Medulla oblongata (tissue), 1 donor: ENCODE measurements around the gene TEX48.

Experiments used
- DNase-seq: peaks from one replicate; pipeline ENCODE4 v3.0.0-alpha.2; 2015; ENCODE audit errors: extremely low spot score

The TEX48 gene, protein sequence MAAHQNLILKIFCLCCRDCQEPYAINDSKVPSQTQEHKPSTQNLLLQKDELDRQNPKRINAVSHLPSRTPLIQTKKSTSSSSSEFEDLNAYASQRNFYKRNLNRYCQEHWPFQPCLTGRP

GRCh38 chr9:114681594-114682332, at the start of gene TEX48:
TEX48 (minus strand) TSS chr9:114682192; CDS start chr9:114671723, 10,469 bp downstream.
- peak; percentile 80 for DNase-seq

- no peak for DNase-seq
Observed at GRCh38 chr9:114731701-114732100, 49.7 kb upstream of the TEX48 start.

DNA sequence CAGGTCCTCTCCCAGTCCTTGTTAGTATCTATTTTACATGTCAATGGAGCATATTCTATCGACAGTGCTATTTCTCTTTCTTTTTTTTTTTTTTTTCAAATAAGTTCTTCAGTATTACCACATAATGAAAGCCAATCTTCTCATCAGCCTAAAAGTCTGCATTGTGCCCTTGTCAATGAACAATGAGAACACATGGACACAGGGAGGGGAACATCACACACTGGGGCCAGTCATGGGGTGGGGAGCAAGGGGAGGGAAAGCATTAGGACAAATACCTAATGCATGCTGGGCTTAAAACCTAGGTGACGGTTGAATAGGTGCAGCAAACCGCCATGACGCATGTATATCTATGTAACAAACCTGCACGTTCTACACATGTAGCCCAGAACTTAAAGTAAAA, 47.7 kb upstream of the TEX48 start:
- DNase-seq, result peak; percentile 70

DNA sequence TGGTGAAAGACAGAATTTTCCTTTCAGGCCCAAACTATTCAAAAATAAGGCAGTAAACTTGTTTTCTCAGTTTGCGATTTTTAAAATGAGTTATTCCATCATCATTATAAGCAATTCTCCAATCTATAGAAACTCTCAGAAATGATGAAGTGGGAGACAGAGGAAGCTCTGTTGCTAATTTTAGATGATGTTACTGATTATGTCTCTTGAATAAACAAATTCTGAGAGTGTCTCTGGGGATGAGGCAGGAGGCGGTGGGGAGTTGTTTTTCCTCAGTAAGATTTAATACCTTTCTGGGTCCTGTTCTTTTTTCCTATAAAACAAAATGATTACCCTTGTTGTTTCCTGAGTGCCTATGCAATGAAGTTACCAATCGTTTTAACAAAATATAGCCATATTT, 43.9 kb upstream of the TEX48 start:
- no peak for DNase-seq

DNA sequence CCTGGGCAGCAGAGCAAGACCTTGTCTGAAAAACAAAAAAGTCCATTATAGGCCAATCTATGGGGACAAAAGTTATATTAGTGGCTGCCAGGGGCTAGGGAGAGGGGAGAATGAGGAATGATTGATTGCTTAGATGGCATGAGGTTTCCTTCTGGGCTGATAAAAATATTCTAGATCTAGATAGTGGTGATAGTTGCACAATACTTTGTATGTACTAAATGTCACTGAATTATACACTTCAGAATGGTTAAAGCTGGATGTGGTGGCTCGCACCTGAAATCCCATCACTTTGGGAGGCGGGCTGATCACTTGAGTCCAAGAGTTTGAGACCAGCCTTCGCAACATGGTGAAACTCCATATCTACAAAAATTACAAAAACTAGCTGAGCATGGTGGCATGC, 42.8 kb upstream of the TEX48 start:
- no peak for DNase-seq

DNA sequence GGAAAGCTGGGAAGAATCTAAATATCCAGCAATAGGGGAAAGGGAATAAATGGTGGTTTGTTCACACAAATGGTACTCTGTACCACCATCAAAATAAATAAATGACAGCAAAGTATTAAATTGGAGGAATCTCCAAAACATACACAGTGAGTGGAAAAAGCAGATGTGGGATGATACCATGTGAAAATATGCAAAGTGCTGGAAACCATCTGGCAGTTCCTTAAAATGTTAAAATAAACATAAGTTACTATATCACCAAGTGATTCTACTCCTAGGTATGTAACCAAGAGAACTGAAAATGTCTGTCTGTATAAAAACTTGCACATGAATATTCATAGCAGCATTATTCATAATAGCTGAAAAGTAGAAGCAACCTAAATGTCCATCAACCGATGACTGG, 41.9 kb upstream of the TEX48 start:
- DNase-seq, result no peak

GRCh38 chr9:114722937-114723620, 41.1 kb upstream of the TEX48 start:
- DNase-seq, result no peak

GRCh38 chr9:114722081-114722621, 40.2 kb upstream of the TEX48 start:
- DNase-seq, result no peak

- no peak for DNase-seq
Observed at GRCh38 chr9:114721491-114722079, 39.6 kb upstream of the TEX48 start.

DNA sequence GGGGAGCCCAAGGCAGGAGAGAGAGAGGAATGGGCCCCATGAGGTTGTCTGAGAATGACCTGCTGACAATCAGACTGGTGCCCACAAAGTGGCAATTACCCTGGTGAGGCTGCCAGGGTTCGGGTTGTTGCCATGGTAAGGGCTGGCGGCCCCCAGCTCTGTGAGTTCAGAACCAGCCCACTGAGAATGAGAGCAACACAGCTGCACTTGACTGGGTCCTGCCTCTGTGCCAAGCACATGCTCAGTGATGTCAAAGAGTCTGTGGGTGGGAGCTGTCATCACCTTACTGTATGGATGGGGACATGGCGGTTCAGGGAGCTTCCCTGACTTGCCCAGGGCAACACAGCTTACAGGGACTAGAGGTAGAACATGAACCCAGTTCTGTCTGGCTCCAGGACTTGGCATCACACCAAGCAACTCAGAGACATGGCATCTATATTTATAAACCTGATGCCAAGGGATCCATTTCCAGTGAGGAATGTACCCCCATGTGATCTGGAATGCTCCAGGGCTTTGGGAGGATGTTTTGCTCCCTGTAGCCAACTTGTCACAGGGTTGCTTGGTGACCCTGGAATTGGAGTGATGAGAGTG, 38.2 kb upstream of the TEX48 start:
- no peak for DNase-seq

DNA sequence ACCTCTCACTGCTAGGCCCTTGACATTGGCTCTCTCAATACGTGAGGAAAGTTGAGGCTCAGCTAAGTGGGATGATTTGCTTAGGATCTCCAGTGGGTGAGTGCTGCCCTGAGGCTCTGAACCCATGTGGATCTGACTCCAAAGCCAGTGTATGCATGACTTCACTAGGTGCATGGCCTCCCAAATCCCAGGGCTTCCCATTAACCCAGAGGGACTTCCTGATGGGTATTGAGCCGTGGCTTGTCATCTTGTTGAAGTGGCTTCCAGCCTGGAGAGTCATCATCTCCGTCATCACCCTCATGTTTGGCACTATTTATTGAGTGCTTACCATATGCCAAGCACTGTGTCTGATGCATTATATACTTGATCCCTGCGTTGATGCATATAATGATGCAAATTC, 37.3 kb upstream of the TEX48 start:
- no peak for DNase-seq

- DNase-seq, result no peak
Observed at GRCh38 chr9:114718801-114719221, 36.8 kb upstream of the TEX48 start.

DNA sequence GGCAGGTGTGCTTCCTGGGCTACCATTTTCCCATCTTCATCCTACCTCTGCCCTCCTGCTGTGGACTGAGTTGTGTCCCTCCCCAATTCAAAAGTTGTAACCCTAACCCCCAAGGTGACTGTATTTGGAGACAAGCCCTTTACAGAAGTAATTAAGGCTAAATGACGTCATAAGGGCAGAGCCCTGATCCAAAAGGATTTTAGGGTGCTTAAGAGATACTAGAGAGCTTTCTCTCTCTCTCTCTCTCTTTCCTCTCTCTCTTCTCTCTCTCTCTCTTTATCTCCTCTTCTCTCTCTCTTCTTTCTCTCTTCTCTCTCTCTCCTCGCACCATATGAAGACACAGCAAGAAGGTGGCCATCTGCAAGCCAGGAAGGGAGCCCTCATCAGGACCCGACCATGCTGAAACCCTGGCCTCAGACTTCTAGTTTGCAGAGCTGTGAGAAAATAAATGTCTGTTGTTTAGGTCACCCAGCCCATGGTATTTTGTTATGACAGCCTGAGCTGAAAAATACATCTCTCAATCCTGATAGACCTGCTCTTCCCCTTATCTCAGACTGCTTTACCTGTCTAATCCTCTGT, 36.0 kb upstream of the TEX48 start:
- no peak for DNase-seq

- no peak for DNase-seq
Observed at GRCh38 chr9:114709636-114710035, 27.6 kb upstream of the TEX48 start.

DNA sequence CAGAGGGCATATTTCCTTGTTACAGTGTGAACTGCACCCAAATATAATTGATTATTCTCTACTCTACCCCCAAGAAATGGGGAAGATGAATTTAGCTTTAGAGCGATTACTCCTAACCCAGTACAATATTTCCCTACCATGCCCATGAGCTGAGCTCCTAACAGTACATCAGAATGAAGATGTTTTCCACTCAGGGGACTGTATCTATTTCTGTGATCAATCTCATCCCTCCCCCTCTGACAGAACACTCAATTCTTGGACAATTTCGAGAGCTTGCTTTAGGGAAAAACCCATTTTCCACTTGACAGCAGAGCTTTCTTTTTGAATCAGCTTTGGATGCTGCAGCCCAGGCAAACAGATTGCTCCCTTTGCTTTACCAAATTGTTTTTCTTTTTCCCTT, 24.7 kb upstream of the TEX48 start:
- DNase-seq, result no peak

GRCh38 chr9:114701988-114702387, 20.0 kb upstream of the TEX48 start:
- DNase-seq, result no peak

- no peak for DNase-seq
Observed at GRCh38 chr9:114697951-114698351, 16.0 kb upstream of the TEX48 start.

GRCh38 chr9:114696814-114697544, 15.0 kb upstream of the TEX48 start:
- DNase-seq, result no peak

- no peak for DNase-seq
Observed at GRCh38 chr9:114695948-114696347, 14.0 kb upstream of the TEX48 start.

GRCh38 chr9:114694719-114695269, 12.8 kb upstream of the TEX48 start:
- DNase-seq, result no peak

- no peak for DNase-seq
Observed at GRCh38 chr9:114694146-114694545, 12.2 kb upstream of the TEX48 start.
